H1 (cell line): Measurements from ENCODE around the gene BCL2. TPM values are rescaled to one million over a fixed set of nuclear protein-coding genes. Genes with fewer than 3 reads are reported as not detected.

Experiments
- CHD7 ChIP-seq: fragments of 300-600 bp; sonication (generic); IDR thresholded peaks from 2 replicates; pipeline ENCODE4 v1.7.1; 2012; ENCODE audit warnings: low read length, moderate library complexity, mild to moderate bottlenecking, inconsistent platforms; ENCODE audit not compliant: insufficient replicate concordance
- TEAD4 ChIP-seq: IDR thresholded peaks from 2 replicates; pipeline ENCODE4 v1.6.1; 2012; ENCODE audit warnings: low read depth, low read length, inconsistent platforms, mixed read lengths
- polyA plus RNA-seq, 7 experiments: library from polyadenylated mRNA; depleted of rRNA in 3 of 7; stranded (reverse) in 5 of 7; unstranded in 2 of 7; fragments of >200 nt in 5 of 7; fragments of 200-250 nt in 2 of 7; gene quantifications; 1 replicate in 5 of 7; 2 replicates in 1 of 7; 4 replicates in 1 of 7; pipeline versions ENCODE4 v1.2.1 to v1.2.3, GENCODE V29; 2011 to 2013; ENCODE audit warnings: missing spikeins in 2 of 7, mixed read lengths in 2 of 7
- total RNA-seq: library from RNA; stranded (reverse); fragmentation: NEBNext Ultra II Directional; extraction: Animal tissue kit (Norgen Biotek cat#: 25700); gene quantifications from 2 replicates; pipeline ENCODE4 v1.2.1, GENCODE V29; 2021

The BCL2 gene
- total and polyA plus RNA-seq, 2 of the 8 experiments (the other 6 are each of a cell fraction or from before 2014, with no cell fraction given), result 0.59 to 4.5 TPM

DNA sequence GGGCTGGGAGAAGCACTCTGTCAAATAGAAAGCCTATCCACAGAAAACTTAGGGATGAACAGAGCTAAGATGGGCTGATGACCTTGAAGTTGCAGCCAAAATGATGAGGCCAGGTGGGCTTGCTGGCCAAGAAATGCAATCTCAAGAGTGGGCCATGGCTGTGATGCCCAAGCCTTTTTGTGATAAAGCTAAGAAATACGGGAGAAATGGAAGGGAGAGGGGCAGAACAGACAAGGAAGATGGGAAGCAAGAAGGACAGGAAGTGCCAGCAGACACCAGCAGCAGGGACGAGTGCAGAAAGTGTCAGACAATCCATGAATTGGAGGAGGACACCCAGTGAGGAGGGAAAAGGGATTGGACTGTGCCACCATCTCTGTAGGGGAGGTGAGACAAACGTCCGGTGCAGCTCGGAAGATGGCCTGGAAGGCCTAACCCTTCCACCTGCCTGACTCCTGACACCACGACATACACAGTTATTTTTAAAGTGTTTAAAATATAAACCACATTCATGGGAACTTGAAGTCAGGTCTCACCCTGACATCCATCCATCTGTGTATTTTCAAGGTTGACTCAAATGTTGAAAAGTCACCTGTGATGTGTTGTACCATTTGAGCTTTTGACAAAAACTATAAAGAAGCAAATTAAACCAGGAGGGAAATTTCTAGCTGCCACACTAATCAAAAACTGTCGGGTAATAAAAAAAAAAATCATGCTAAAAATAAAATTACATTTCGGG lies 105.5 kb downstream of the BCL2 start (continued):
- TF ChIP-seq CHD7 (no peak), TEAD4 (no peak)
